Endodermal cell (in vitro differentiated cells): ENCODE results near the gene TSPO. TPM values are rescaled to one million over a fixed set of nuclear protein-coding genes. Genes with fewer than 3 reads are reported as not detected.

Experiments
- DNase-seq: peaks from one replicate; pipeline ENCODE4 v3.0.0-alpha.2; 2017
- H3K27ac ChIP-seq: 2 replicates; pipeline ENCODE4 v1.5.1; 2013; ENCODE audit warnings: mild to moderate bottlenecking, low read depth, low read length, moderate library complexity
- H3K27me3 ChIP-seq: 2 replicates; pipeline ENCODE4 v1.6.1; 2013; ENCODE audit warnings: mild to moderate bottlenecking, low read length, moderate library complexity; ENCODE audit not compliant: insufficient read depth, control insufficient read depth, poor library complexity, severe bottlenecking
- H3K36me3 ChIP-seq: 2 replicates; pipeline ENCODE4 v1.7.0; 2013; ENCODE audit warnings: mild to moderate bottlenecking, low read length, moderate library complexity; ENCODE audit not compliant: control insufficient read depth, insufficient read depth
- H3K4me1 ChIP-seq: one replicate; pipeline ENCODE4 v1.7.0; 2013; ENCODE audit warnings: low read length; ENCODE audit not compliant: control insufficient read depth, insufficient read depth
- H3K4me3 ChIP-seq: 2 replicates; pipeline ENCODE4 v1.5.1; 2013; ENCODE audit warnings: mild to moderate bottlenecking, low read length, moderate library complexity
- H3K9ac ChIP-seq: 2 replicates; pipeline ENCODE4 v1.6.1; 2013; ENCODE audit warnings: mild to moderate bottlenecking, low read length, moderate library complexity; ENCODE audit not compliant: poor library complexity, severe bottlenecking; ENCODE audit errors: extremely low read depth
- H3K9me3 ChIP-seq: 2 replicates; pipeline ENCODE4 v1.6.1; 2013; ENCODE audit warnings: mild to moderate bottlenecking, low read length, moderate library complexity; ENCODE audit not compliant: control insufficient read depth
- H3K27ac Mint-ChIP-seq: 2 replicates; pipeline ENCODE4 v1.8.0; 2020; ENCODE audit warnings: mixed read lengths
- H3K27me3 Mint-ChIP-seq: 2 replicates; pipeline ENCODE4 v1.8.0; 2021; ENCODE audit warnings: mild to moderate bottlenecking, mixed read lengths; ENCODE audit not compliant: insufficient read depth
- H3K36me3 Mint-ChIP-seq: 2 replicates; pipeline ENCODE4 v1.8.0; 2020; ENCODE audit warnings: low read depth, mixed read lengths
- H3K4me1 Mint-ChIP-seq: 2 replicates; pipeline ENCODE4 v1.8.0; 2020; ENCODE audit warnings: mixed read lengths
- H3K4me3 Mint-ChIP-seq: 2 replicates; pipeline ENCODE4 v1.8.0; 2020; ENCODE audit warnings: mild to moderate bottlenecking, moderate library complexity, mixed read lengths
- H3K9me3 Mint-ChIP-seq: 2 replicates; pipeline ENCODE4 v1.8.0; 2020; ENCODE audit warnings: mild to moderate bottlenecking, mixed read lengths
- CTCF ChIP-seq: fragments of 200-600 bp; sonication (generic); conservative IDR thresholded peaks from 2 replicates; pipeline ENCODE4 v1.5.0; 2021; ENCODE audit warnings: antibody characterized with exemption, mild to moderate bottlenecking
- WGBS, 2 experiments: methylation state at CpG; one replicate each; pipeline versions ENCODE4 v1.1.5 to v1.1.7; 2013; ENCODE audit warnings: missing lambda C conversion rate in 2 of 2, mixed read lengths in 1 of 2; ENCODE audit not compliant: insufficient coverage in 1 of 2, insufficient read length in 1 of 2; 5-methylcytosine and 5-hydroxymethylcytosine counted together
- total RNA-seq, 2 donors: library from RNA; stranded (reverse); fragmentation: NEBNext Ultra II Directional in 1 of 2; extraction: Animal tissue kit (Norgen Biotek cat#: 25700) in 1 of 2; gene quantifications; 2 replicates in 1 of 2; 3 replicates in 1 of 2; pipeline ENCODE4 v1.2.1, GENCODE V29; 2021

Gene TSPO
- total RNA-seq, 2 donors from 2014 or later, result 9.6 to 12.3 TPM

- Mint-ChIP-seq H3K27me3 (no peaks in the 10 kb centered on the region), H3K27ac (no peak overlapping the region), H3K4me3 (no peak overlapping the region), H3K4me1 (peaks cover 8% of the 10 kb centered on the region), H3K36me3 (peaks cover 7% of the 10 kb centered on the region), H3K9me3 (no peaks in the 10 kb centered on the region)
- 80 to 92% methylated on average over 5 to 7 of the region's 7 CpGs for WGBS, 2 experiments
- Histone ChIP-seq H3K9me3 (no peaks in the 10 kb centered on the region), H3K27ac (no peak overlapping the region), H3K4me1 (no peaks in the 10 kb centered on the region), H3K9ac (no peak overlapping the region), H3K36me3 (no peaks in the 10 kb centered on the region), H3K27me3 (no peaks in the 10 kb centered on the region), H3K4me3 (no peak overlapping the region)
- TF ChIP-seq CTCF, result no peak
- DNase-seq, result no peak
Measured at GRCh38 chr22:43118953-43119458, 32.4 kb upstream of the TSPO start.

DNA sequence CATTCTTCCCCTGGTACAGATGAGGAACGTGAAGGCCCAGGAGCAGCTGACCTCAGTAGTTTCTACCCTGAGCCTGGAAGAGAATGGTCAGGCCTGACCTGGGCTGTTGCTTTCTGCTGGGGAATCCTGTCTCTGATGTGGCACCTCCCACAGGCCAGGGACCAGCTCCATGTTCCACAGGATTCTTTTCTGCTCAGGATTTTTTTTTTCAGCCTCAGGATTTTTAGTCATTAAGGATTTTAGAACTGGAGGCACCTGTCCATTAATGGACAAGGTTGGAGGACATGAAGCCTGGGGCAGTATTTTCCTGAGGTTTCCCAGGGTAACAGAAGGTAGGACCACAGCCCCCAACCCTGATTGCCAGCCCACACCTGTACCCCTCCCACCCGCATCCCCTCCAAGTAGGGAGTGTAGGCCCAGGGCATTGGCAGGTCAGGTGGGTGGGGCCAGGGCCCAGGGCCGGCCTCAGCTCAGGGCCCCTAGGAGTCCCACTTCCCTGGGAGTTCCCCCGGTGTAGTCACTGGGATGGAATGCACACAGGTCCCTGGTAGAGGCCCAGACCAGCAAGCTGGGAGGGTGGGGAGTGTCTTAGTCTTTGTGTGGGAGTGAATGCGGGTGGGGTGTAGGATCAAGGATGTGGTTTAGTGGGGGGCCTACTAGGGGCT lies 24.7 kb upstream of the TSPO start:
- peaks cover under 1% of the 10 kb centered on the region for H3K36me3 Mint-ChIP-seq
- WGBS, 2 experiments, result 78 to 100% methylated on average over 1 to 5 of the region's 5 CpGs
- H3K27ac ChIP-seq, result no peak overlapping the region
- peaks cover 5% of the 10 kb centered on the region for H3K36me3 ChIP-seq
- peak; percentile 62 for DNase-seq
- no peak overlapping the region for H3K9ac ChIP-seq
- TF ChIP-seq CTCF, result no peak
- no peak overlapping the region for H3K27ac Mint-ChIP-seq
- H3K27me3 Mint-ChIP-seq, result no peaks in the 10 kb centered on the region
- no peaks in the 10 kb centered on the region for H3K9me3 ChIP-seq
- no peak overlapping the region for H3K4me3 Mint-ChIP-seq
- H3K4me1 ChIP-seq, result no peaks in the 10 kb centered on the region
- no peaks in the 10 kb centered on the region for H3K4me1 Mint-ChIP-seq
- no peaks in the 10 kb centered on the region for H3K27me3 ChIP-seq
- H3K4me3 ChIP-seq, result no peak overlapping the region
- H3K9me3 Mint-ChIP-seq, result no peaks in the 10 kb centered on the region

GRCh38 chr22:43127166-43127908 lies 24.0 kb upstream of the TSPO start:
- no peaks in the 10 kb centered on the region for H3K4me1 ChIP-seq
- Mint-ChIP-seq H3K4me1 (no peaks in the 10 kb centered on the region), H3K36me3 (peaks cover 7% of the 10 kb centered on the region), H3K27ac (no peak overlapping the region), H3K27me3 (no peaks in the 10 kb centered on the region), H3K4me3 (no peak overlapping the region), H3K9me3 (no peaks in the 10 kb centered on the region)
- no peaks in the 10 kb centered on the region for H3K9me3 ChIP-seq
- H3K9ac ChIP-seq, result no peak overlapping the region
- H3K36me3 ChIP-seq, result peaks cover 10% of the 10 kb centered on the region
- no peak for TF ChIP-seq CTCF
- 95 to 98% methylated on average over 6 to 17 of the region's 17 CpGs for WGBS, 2 experiments
- H3K4me3 ChIP-seq, result no peak overlapping the region
- no peak overlapping the region for H3K27ac ChIP-seq
- DNase-seq, result no peak
- H3K27me3 ChIP-seq, result no peaks in the 10 kb centered on the region
